ENCODE results near the gene TRIO.
A peak's percentile ranks its signal among the peaks of the same experiment; 100 is the strongest.
"Not testable (repeated sequence)": the region's sequence is repeated elsewhere in the genome, so short reads cannot be mapped to it uniquely, and the experiment has no call there.

TRIO gene

DNA sequence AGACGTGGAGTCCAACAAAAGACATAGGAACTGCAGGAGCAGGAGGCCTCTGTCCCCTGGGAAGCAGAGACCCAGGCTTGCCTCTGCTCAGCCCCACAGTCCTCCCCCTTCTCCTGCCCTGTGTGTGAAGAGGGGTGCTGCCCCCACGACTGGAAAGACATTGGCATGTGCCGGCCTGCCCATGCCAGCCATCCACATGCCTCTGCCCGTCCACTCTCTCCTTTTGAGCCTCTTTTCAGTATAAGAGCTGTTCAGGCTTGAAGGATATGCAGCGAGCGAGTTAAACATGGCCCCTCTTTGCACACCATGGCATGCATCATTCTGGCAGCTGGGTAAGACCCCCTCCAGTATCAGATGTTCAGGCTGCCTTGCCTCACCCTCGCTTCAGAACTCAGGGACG is 278.7 kb downstream of the TRIO start:
- no peak for DNase-seq

GRCh38 chr5:14424011-14424685 is 281.0 kb downstream of the TRIO start:
- no peak for DNase-seq

- no peak for DNase-seq
Measured at GRCh38 chr5:14425559-14425958, 282.4 kb downstream of the TRIO start.

- no peak for DNase-seq
Measured at GRCh38 chr5:14426521-14426920, 283.4 kb downstream of the TRIO start.

DNA sequence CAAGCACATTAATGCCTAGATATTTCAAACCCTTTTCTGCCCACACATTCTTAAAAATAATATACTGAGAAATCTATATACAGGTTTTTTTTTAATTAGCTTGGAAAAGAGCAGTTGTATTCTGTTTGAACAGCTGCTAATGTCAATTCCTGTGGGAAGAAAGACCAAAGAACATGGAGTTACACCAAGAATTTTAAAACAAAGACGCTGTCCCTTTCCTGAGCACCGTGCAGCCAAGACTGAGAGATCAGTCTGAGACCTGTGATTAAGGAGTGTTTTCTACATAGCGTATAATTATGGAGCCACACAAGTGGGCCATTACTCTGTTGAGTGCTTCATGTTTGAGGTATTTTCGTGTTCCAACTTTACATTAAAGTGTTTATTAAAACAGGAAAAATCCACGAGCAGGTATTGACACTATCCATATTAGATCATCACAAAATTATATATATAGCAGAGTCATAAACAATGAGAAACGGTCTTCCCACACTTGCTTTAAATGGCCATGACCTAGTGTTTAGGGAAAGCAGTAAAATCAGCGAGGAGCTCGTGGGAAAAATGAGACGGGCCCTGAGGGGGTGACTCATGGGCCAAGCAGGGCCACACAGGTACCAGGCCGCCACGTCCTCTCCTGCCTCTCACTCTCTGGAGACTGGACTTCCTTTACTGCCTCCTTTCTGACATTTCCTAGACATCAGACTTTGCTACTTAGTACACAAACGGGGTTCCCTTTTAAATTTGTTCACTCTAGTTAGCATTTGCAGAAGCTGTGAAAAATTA is 285.4 kb downstream of the TRIO start:
- no peak for DNase-seq

DNA sequence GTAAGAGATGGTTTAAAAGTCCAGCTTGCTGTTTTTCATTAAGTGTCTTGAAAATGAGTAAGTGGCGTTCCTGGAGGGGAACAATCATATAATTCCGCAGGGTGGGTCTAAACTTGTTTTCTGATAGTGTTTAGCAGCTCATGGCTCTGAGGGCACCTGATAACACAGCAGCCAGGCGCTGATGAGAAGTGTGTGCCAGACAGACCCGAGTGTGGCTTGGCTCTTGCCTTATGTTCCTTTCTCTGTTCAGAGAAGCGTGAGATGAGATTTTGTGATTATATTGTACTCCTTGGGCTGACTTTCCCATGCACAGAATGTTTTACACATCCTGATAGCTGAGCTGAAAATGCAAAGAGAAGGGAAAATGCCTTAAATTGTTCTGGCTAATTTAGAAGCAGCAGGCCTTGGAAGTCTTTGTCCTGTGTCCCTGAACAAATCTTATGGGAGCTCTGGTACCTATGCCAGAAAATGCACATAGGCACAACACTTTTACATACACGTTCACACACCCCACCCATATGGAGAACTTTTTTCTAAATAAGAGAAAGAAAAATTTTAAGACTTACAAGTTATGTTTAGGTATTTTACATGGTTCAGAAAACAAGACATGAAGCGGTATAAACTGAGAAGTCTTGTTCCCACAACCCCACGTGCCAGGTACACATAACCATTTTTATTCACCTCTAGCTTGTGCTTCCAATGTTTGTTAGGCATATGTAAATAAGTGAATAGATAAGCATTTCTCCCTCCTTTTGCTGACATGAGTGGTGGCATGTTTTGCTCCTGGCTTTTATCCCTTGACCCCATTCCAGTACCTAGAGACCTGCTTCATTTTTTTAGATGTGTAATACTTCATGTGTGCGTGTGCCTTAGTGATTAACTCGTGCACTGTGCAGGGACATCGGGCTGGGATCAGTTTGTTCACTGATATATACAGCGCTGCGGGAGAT is 286.2 kb downstream of the TRIO start:
- no peak for DNase-seq

- no peak for DNase-seq
Measured at GRCh38 chr5:14431534-14431933, 288.4 kb downstream of the TRIO start.

GRCh38 chr5:14432931-14433589 is 289.9 kb downstream of the TRIO start:
- no peak for DNase-seq

DNA sequence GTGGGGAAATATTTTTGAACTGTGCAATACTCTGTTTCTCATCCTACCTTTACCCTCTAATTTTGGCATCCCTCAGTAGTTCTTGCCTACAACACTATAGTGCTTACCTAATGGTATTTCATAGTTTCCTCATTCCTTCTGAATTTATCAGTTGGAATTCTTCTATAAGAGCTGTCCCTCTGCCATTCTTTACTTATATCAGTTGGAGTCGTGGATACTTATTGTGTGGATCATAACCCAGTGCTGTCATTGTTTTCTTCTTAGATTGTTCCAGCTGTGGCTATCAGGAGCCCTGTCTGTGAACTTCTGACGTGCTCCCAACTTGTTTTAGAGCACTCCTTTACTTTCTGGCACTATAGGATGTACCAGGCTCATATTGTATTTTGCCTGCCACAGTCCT is 292.3 kb downstream of the TRIO start:
- DNase-seq = no peak

DNA sequence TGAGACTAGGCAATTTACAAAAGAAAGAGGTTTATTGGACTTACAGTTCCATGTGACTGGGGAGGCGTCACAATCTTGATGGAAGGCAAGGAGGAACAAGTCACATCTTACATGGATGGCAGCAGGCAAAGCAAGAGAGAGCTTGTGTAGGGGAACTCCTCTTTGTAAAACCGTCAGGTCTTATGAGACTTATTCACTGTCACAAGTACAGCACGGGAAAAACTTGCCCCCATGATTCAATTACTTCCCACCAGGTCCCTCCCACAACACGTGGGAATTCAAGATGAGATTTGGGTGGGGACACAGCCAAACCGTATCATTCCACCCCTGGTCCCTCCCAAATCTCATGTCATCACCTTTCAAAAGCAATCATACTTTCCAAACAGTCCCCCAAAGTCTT is 293.0 kb downstream of the TRIO start:
- not testable (repeated sequence) for DNase-seq

- DNase-seq = no peak
Measured at GRCh38 chr5:14436801-14437542, 293.8 kb downstream of the TRIO start.

GRCh38 chr5:14438195-14438606 is 295.1 kb downstream of the TRIO start:
- DNase-seq = no peak

DNA sequence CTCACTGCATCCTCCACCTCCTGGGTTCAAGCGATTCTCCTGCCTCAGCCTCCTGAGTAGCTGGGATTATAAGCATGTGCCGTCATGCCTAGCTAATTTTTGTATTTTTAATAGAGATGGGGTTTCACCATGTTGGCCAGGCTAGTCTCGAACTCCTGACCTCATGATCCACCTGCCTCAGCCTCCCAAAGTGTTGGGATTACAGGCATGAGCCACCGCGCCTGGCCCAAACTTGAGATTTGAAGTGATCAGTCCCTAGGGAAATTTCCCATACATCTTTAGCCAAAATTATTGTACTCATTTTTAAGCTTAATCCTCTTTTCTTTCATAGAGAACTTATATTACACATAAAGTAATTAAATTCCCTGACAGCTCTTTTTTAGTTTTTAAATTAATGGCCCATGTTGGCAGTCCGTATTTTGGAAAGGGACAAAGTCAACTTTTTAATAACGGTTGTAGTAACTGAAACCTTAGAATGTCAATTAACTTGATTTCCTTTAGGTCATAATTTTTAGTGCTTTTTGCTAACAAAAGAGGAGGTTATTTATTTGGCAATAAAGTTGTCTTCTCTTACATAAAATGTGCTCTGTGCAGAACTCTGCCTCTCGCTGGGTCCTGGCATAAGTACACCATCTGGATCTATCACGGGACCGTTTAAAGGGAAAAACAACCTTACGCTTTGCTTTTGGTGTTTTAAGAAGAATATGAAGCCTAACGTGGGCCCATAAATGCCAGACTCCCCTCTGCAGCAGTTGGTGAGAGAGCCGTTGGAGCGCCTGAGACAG is 296.1 kb downstream of the TRIO start:
- DNase-seq = no peak

- no peak for DNase-seq
Measured at GRCh38 chr5:14440223-14440581, 297.1 kb downstream of the TRIO start.

DNA sequence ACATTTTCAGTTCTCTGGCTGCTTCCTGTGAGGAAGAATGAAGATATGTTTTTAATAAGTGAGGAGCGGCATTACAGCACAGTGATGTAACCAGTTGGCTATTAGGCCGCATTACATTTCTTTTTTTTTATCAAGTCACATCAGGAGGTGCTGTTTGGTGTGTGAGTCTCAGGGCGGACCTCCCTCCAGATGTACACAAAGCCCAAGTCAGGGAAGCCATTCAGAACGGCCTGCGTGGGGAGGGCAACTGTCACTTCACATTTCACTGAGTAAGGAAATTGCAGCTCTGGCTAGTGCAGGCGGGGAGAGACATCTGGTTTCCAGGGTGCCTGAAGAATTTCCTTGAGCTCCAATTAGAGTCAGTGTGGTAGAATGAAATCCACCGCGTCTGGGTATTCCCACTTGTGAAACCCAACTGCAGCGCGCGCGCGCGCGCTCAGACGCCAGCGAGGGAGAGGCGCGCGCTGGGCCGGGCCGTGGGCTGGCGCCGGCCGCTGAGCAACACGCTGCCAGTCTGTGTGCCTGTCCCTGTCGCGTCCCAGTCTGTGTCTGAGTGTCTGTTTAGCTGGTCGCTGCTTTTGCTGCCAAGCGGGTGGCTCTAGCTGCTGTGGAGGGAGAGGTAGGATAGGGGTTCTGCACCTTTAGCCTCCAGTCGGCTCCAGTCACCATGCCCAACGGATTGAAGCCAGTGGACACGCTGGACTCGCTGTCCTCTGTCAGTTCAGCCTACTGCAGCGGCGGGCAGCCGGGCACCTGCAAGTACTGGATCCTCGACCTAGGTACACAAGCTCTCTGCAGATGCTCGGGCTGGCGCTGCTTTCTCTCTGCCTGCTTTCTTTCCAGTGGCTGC is 297.7 kb downstream of the TRIO start:
- peak; percentile 65 for DNase-seq

- DNase-seq = no peak
Measured at GRCh38 chr5:14441641-14442040, 298.5 kb downstream of the TRIO start.

GRCh38 chr5:14442536-14442935 is 299.4 kb downstream of the TRIO start:
- DNase-seq = no peak

DNA sequence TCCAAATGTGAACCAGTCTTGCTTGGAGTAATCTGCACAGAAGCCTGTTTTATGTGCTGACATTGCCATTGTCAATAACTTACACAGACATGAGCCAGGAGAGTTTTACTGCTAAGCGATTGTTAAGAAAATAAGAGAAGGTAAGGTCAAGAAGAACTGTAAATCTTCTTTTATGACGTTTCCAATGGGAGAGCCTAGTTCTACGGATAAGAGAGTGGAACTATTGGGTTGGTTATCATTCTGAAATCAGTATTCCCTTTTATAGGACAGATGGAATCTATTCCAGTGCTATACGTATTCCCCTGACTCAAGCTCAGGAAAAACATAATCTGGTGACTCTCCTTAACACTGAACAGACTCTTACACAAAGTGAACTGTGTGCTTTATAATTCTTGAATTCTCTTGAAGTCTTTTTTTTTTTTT is 300.5 kb downstream of the TRIO start:
- no peak for DNase-seq

GRCh38 chr5:14444161-14444560 is 301.0 kb downstream of the TRIO start:
- DNase-seq = peak; percentile 13

DNA sequence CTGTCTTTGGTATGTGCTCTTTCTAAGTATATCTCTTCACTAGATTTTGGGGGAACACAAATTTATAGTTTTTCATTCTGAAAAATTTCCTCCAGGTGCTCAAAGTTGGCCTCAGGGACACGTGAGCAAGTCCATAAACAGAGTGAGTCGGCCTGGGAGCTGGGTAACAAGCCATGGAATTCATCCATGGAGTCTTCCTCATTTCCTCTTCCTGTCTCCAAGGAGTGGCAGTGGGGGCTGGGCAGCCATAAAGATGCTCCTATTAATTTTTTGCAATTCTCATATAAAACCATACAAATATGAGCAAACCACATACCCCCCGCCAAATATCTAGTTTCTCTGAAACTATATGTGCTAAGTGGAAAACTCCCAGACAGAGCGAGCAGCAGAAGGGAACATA is 301.9 kb downstream of the TRIO start:
- no peak for DNase-seq
